T47D (cell line): Measurements from ENCODE around the gene VDAC1.
"Not testable (repeated sequence)": the region's sequence is repeated elsewhere in the genome, so short reads cannot be mapped to it uniquely, and the experiment has no call there.

Experiments
- DNase-seq, 2 experiments: peaks; one replicate each; pipeline versions ENCODE4 v3.0.0 to v3.0.0-alpha.2; 2011 to 2012; ENCODE audit warnings: low read depth in 1 of 2, low spot score in 1 of 2
- JUND ChIP-seq: IDR thresholded peaks from 2 replicates; pipeline ENCODE4 v1.6.1; 2012; ENCODE audit warnings: low read depth
- in situ Hi-C: cut with HindIII; loops from 2 replicates; pipeline ENCODE4 v1.10.0; 2016; ENCODE audit warnings: low sequenced_read_pairs, low pct_unique_long_range_greater_than_20kb

The VDAC1 gene

GRCh38 chr5:134037160-134037559 lies 32.4 kb upstream of the VDAC1 start:
- TF ChIP-seq JUND: no peak
- in situ Hi-C loops: no loop called here
- DNase-seq: peak in 1 of 2 experiments; percentile 44

- in situ Hi-C loops: no loop called here
- no peak for DNase-seq
- no peak for TF ChIP-seq JUND
Observed at GRCh38 chr5:134034326-134034725, 29.6 kb upstream of the VDAC1 start.

- in situ Hi-C loops, DNase-seq: not testable (repeated sequence)
Observed at GRCh38 chr5:134030303-134030964, 25.7 kb upstream of the VDAC1 start.

- TF ChIP-seq JUND: no peak
- no peak for DNase-seq
- in situ Hi-C loops: no loop called here
Observed at GRCh38 chr5:134029156-134029555, 24.4 kb upstream of the VDAC1 start.

GRCh38 chr5:134028496-134028895 lies 23.7 kb upstream of the VDAC1 start:
- TF ChIP-seq JUND: no peak
- in situ Hi-C loops: no loop called here
- no peak for DNase-seq

GRCh38 chr5:134027288-134027615 lies 22.5 kb upstream of the VDAC1 start:
- TF ChIP-seq JUND: no peak
- in situ Hi-C loops: no loop called here
- DNase-seq: no peak

- no peak for TF ChIP-seq JUND
- in situ Hi-C loops: no loop called here
- peak; percentile 85 to 91 for DNase-seq
Observed at GRCh38 chr5:134026521-134027287, 21.9 kb upstream of the VDAC1 start.

- in situ Hi-C loops: no loop called here
- no peak for DNase-seq
- no peak for TF ChIP-seq JUND
Observed at GRCh38 chr5:134025786-134026185, 21.0 kb upstream of the VDAC1 start.

- in situ Hi-C loops: no loop called here
- TF ChIP-seq JUND: no peak
- no peak for DNase-seq
Observed at GRCh38 chr5:134024811-134025210, 20.0 kb upstream of the VDAC1 start.

- no peak for TF ChIP-seq JUND
- DNase-seq: no peak
- in situ Hi-C loops: no loop called here
Observed at GRCh38 chr5:134022333-134022732, 17.6 kb upstream of the VDAC1 start.

- DNase-seq: peak; percentile 29 to 92
- in situ Hi-C loops: no loop called here
- TF ChIP-seq JUND: no peak
Observed at GRCh38 chr5:134020188-134020587, 15.4 kb upstream of the VDAC1 start.

GRCh38 chr5:134019636-134020035 lies 14.9 kb upstream of the VDAC1 start:
- in situ Hi-C loops: no loop called here
- DNase-seq: peak in 1 of 2 experiments; percentile 43
- TF ChIP-seq JUND: no peak

GRCh38 chr5:134018986-134019316 lies 14.2 kb upstream of the VDAC1 start:
- DNase-seq: no peak
- no peak for TF ChIP-seq JUND
- in situ Hi-C loops: no loop called here
